Stimulated activated CD4-positive, alpha-beta T cell treated with anti-CD3 and anti-CD28 coated beads, Interleukin-1b, Interleukin-23, amount 100 ng/mL, for 4 hours (primary cell): ENCODE measurements around the gene TGFBR2.

Experiments used
- DNase-seq, 2 donors: peaks; one replicate each; pipeline ENCODE4 v3.0.0-alpha.2; 2020; ENCODE audit warnings: low read depth in 2 of 2

Gene TGFBR2

GRCh38 chr3:30719536-30719935 is 113.1 kb downstream of the TGFBR2 start:
- DNase-seq: no peak

GRCh38 chr3:30720586-30721313 is 114.3 kb downstream of the TGFBR2 start:
- no peak for DNase-seq

- no peak for DNase-seq
Measured at GRCh38 chr3:30721314-30721634, 114.9 kb downstream of the TGFBR2 start.

- no peak for DNase-seq
Measured at GRCh38 chr3:30723211-30723610, 116.8 kb downstream of the TGFBR2 start.

GRCh38 chr3:30724863-30725262 is 118.5 kb downstream of the TGFBR2 start:
- no peak for DNase-seq

GRCh38 chr3:30728143-30728542 is 121.7 kb downstream of the TGFBR2 start:
- no peak for DNase-seq

GRCh38 chr3:30729512-30729911 is 123.1 kb downstream of the TGFBR2 start:
- DNase-seq: no peak

GRCh38 chr3:30729936-30730335 is 123.5 kb downstream of the TGFBR2 start:
- DNase-seq: no peak

GRCh38 chr3:30730967-30731366 is 124.6 kb downstream of the TGFBR2 start:
- no peak for DNase-seq

GRCh38 chr3:30733209-30733608 is 126.8 kb downstream of the TGFBR2 start:
- no peak for DNase-seq

GRCh38 chr3:30733696-30734095 is 127.3 kb downstream of the TGFBR2 start:
- no peak for DNase-seq

- DNase-seq: no peak
Measured at GRCh38 chr3:30737743-30738499, 131.5 kb downstream of the TGFBR2 start.

GRCh38 chr3:30738605-30739004 is 132.2 kb downstream of the TGFBR2 start:
- no peak for DNase-seq

GRCh38 chr3:30741889-30742288 is 135.5 kb downstream of the TGFBR2 start:
- no peak for DNase-seq

GRCh38 chr3:30742796-30743619 is 136.6 kb downstream of the TGFBR2 start:
- DNase-seq: no peak
